Loucy (cell line): Measurements from ENCODE around the gene GEMIN4.
"Not testable (repeated sequence)": the region's sequence is repeated elsewhere in the genome, so short reads cannot be mapped to it uniquely, and the experiment has no call there.

Experiments
- H2AFZ ChIP-seq: fragments of 200-600 bp; sonication (generic); 2 replicates; pipeline ENCODE4 v1.6.0; 2016; ENCODE audit warnings: antibody characterized with exemption, mild to moderate bottlenecking, low read length, moderate library complexity
- H3F3A ChIP-seq: fragments of 200-600 bp; 2 replicates; pipeline ENCODE4 v1.6.0; 2016; ENCODE audit warnings: antibody characterized with exemption, low read depth, mild to moderate bottlenecking
- H3K27me3 ChIP-seq: fragments of 200-600 bp; sonication (generic); 2 replicates; pipeline ENCODE4 v1.6.1; 2014; ENCODE audit warnings: low read length, mild to moderate bottlenecking; ENCODE audit not compliant: insufficient read depth, poor library complexity, severe bottlenecking
- H3K36me3 ChIP-seq: fragments of 200-600 bp; sonication (generic); 2 replicates; pipeline ENCODE4 v1.6.1; 2016; ENCODE audit warnings: low read length; ENCODE audit not compliant: insufficient read depth
- H3K4me1 ChIP-seq: fragments of 200-600 bp; sonication (generic); 2 replicates; pipeline ENCODE4 v1.5.1; 2014; ENCODE audit warnings: low read length, mild to moderate bottlenecking; ENCODE audit not compliant: insufficient read depth, poor library complexity, severe bottlenecking
- H3K4me2 ChIP-seq: fragments of 200-600 bp; sonication (generic); 2 replicates; pipeline ENCODE4 v1.6.0; 2014; ENCODE audit warnings: antibody characterized with exemption, low read length, low read depth, mild to moderate bottlenecking; ENCODE audit not compliant: poor library complexity, severe bottlenecking
- H3K4me3 ChIP-seq: fragments of 200-600 bp; sonication (generic); 2 replicates; pipeline ENCODE4 v1.5.1; 2014; ENCODE audit warnings: low read length, mild to moderate bottlenecking, mixed read lengths; ENCODE audit not compliant: poor library complexity, severe bottlenecking
- H3K79me2 ChIP-seq: fragments of 200-600 bp; sonication (generic); 2 replicates; pipeline ENCODE4 v1.6.1; 2014; ENCODE audit warnings: low read length; ENCODE audit not compliant: insufficient read depth
- H3K9ac ChIP-seq: fragments of 200-600 bp; sonication (generic); 2 replicates; pipeline ENCODE4 v1.6.0; 2014; ENCODE audit warnings: mild to moderate bottlenecking, low read depth, low read length, moderate library complexity; ENCODE audit not compliant: poor library complexity, severe bottlenecking
- H3K9me2 ChIP-seq: fragments of 200-600 bp; sonication (generic); replicated peaks from 2 replicates; pipeline ENCODE4 v1.6.1; 2016; ENCODE audit warnings: low read depth, low read length, mixed read lengths
- H3K9me3 ChIP-seq: fragments of 200-600 bp; sonication (generic); 2 replicates; pipeline ENCODE4 v1.6.1; 2014; ENCODE audit warnings: mild to moderate bottlenecking, antibody characterized with exemption, low read length, low read depth; ENCODE audit not compliant: insufficient read depth
- H4K20me1 ChIP-seq: fragments of 200-600 bp; sonication (generic); 2 replicates; pipeline ENCODE4 v1.6.0; 2014; ENCODE audit warnings: antibody characterized with exemption, low read length, mild to moderate bottlenecking; ENCODE audit not compliant: insufficient read depth, poor library complexity, severe bottlenecking
- EZH2phosphoT487 ChIP-seq: fragments of 200-600 bp; IDR thresholded peaks from 2 replicates; pipeline ENCODE4 v1.6.1; 2018; ENCODE audit warnings: antibody characterized with exemption, mild to moderate bottlenecking, moderate library complexity, borderline replicate concordance
- TF ChIP-seq, protein P1 (sequence below): fragments of 200-600 bp; sonication (generic); conservative IDR thresholded peaks from 2 replicates; pipeline ENCODE4 v1.5.1; 2014; ENCODE audit warnings: mild to moderate bottlenecking, antibody characterized with exemption, low read length

GEMIN4 gene

DNA sequence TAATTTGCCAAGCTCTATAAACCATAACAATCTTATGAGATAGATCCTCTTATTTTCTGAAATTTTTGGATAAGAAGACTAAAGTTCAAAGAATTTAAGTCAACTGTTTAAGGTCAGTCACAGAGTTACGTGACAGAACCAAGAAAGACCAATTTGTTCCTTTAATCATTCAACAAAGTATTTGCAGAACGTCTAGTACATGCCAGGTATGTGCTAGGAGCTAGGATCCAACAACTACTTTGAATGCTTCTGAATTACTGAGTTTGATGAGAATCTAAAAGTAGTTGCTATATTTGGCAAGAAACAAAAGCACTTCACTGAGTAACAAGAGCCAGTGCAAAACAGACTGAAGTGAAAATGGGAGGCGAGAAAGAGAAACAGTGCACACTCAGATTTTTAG lies 15.0 kb upstream of the GEMIN4 start:
- no peak overlapping the region for H3K9ac ChIP-seq
- H3K79me2 ChIP-seq: no peaks in the 10 kb centered on the region
- H3K4me1 ChIP-seq: no peaks in the 10 kb centered on the region
- H3K36me3 ChIP-seq: peaks cover 48% of the 10 kb centered on the region
- no peaks in the 10 kb centered on the region for H3K9me3 ChIP-seq
- TF ChIP-seq, protein P1, sequence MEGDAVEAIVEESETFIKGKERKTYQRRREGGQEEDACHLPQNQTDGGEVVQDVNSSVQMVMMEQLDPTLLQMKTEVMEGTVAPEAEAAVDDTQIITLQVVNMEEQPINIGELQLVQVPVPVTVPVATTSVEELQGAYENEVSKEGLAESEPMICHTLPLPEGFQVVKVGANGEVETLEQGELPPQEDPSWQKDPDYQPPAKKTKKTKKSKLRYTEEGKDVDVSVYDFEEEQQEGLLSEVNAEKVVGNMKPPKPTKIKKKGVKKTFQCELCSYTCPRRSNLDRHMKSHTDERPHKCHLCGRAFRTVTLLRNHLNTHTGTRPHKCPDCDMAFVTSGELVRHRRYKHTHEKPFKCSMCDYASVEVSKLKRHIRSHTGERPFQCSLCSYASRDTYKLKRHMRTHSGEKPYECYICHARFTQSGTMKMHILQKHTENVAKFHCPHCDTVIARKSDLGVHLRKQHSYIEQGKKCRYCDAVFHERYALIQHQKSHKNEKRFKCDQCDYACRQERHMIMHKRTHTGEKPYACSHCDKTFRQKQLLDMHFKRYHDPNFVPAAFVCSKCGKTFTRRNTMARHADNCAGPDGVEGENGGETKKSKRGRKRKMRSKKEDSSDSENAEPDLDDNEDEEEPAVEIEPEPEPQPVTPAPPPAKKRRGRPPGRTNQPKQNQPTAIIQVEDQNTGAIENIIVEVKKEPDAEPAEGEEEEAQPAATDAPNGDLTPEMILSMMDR: no peak
- TF ChIP-seq EZH2phosphoT487: no peak
- no peaks in the 10 kb centered on the region for H3F3A ChIP-seq
- no peak overlapping the region for H2AFZ ChIP-seq
- H3K4me2 ChIP-seq: no peak overlapping the region
- no peaks in the 10 kb centered on the region for H3K27me3 ChIP-seq
- H3K9me2 ChIP-seq: no peaks in the 10 kb centered on the region
- no peaks in the 10 kb centered on the region for H4K20me1 ChIP-seq
- no peak overlapping the region for H3K4me3 ChIP-seq

DNA sequence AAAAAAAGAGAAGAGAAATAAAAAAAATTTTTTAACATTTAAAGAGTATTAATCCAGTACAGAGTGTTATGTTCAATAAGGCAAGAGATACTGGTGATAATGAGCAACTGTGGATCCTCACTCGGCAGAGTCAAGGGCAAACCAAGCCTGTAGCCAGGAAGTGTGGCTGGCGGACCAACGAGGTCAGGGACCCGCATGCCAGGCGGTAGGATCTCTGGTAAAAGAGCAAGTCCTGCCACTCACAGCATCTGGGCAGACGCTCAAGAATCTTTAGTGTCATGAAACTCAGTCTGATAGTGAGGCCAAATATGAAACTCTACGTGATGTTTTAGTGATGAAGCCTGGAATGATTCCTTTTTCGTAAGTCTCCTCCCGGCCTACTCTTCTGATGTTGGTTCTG lies 8.3 kb upstream of the GEMIN4 start:
- Histone ChIP-seq H3K79me2 (no peaks in the 10 kb centered on the region), H3K9me3 (no peaks in the 10 kb centered on the region), H3K4me2 (no peak overlapping the region), H3K27me3 (no peaks in the 10 kb centered on the region), H3F3A (no peaks in the 10 kb centered on the region), H3K9ac (no peak overlapping the region), H3K4me3 (no peak overlapping the region), H3K9me2 (no peaks in the 10 kb centered on the region), H3K4me1 (no peaks in the 10 kb centered on the region), H2AFZ (no peak overlapping the region), H3K36me3 (peaks cover 35% of the 10 kb centered on the region; the same call in 1 of the 2 replicates), H4K20me1 (no peaks in the 10 kb centered on the region)
- TF ChIP-seq EZH2phosphoT487: no peak
- TF ChIP-seq, protein P1: no peak

GRCh38 chr17:759964-760363 lies 7.9 kb upstream of the GEMIN4 start:
- Histone ChIP-seq H3F3A (0 out of 2 replicates have a peak, but pooled peaks cover under 1% of the 10 kb centered on the region), H3K9me2 (no peaks in the 10 kb centered on the region), H3K4me1 (no peaks in the 10 kb centered on the region), H3K36me3 (peaks cover 31% of the 10 kb centered on the region; the same call in 1 of the 2 replicates), H2AFZ (no peak overlapping the region), H3K9ac (no peak overlapping the region), H3K9me3 (no peaks in the 10 kb centered on the region), H3K4me2 (no peak overlapping the region), H3K4me3 (no peak overlapping the region), H3K79me2 (no peaks in the 10 kb centered on the region), H4K20me1 (no peaks in the 10 kb centered on the region), H3K27me3 (no peaks in the 10 kb centered on the region)
- TF ChIP-seq, protein P1: no peak
- no peak for TF ChIP-seq EZH2phosphoT487

- H3K9me2 ChIP-seq, H3K4me1 ChIP-seq, H3K9ac ChIP-seq, H3K27me3 ChIP-seq, H3K4me3 ChIP-seq, H3K79me2 ChIP-seq, H3K9me3 ChIP-seq, H3K4me2 ChIP-seq, H4K20me1 ChIP-seq, H2AFZ ChIP-seq: not testable (repeated sequence)
- Histone ChIP-seq H3K36me3 (peaks cover 16% of the 10 kb centered on the region; the same call in 1 of the 2 replicates), H3F3A (peaks cover 12% of the 10 kb centered on the region)
These were observed 4.0 kb upstream of the GEMIN4 start for GRCh38 chr17:756010-756567.

- Histone ChIP-seq H3K79me2 (peaks cover 15% of the 10 kb centered on the region), H3K4me1 (peaks cover 16% of the 10 kb centered on the region), H3K36me3 (peaks cover 16% of the 10 kb centered on the region; the same call in 1 of the 2 replicates), H3F3A (peaks cover 12% of the 10 kb centered on the region)
- not testable (repeated sequence) for H3K9ac ChIP-seq, H3K4me3 ChIP-seq, H4K20me1 ChIP-seq, H3K27me3 ChIP-seq, H3K9me3 ChIP-seq, H3K9me2 ChIP-seq, H3K4me2 ChIP-seq, H2AFZ ChIP-seq
These were observed 3.4 kb upstream of the GEMIN4 start for GRCh38 chr17:755319-755961.
